ENCODE results near the gene ABT1.

ABT1 gene

GRCh38 chr6:26571592-26572296 lies 25.0 kb upstream of the ABT1 start:
- POLR2A ChIA-PET, result interaction anchor here (0.9 to 1.3 kb wide), 2 partner anchors 19 to 24 kb away, joined by 3 to 5 read pairs; no protein-coding TSS in a partner anchor
- CTCF ChIA-PET, result interaction anchor here (1.3 to 19.1 kb wide), 3 partner anchors 19 to 39 kb away, joined by 5 to 182 read pairs (median 21); partner anchors contain the start of gene ABT1
- Histone ChIP-seq H3K4me3 (ENCODE audit: control insufficient read depth in 1 of 7, extremely low read depth in 1 of 7, insufficient read depth in 4 of 7, low read depth in 2 of 7, low read length in 6 of 7) (peak overlapping the region; percentile 43 to 98 (median 85)), H3K27me3 (replicated peaks in 2 of 5; ENCODE audit: control insufficient read depth in 4 of 5, insufficient read depth in 5 of 5, low read length in 4 of 5) (peaks cover 0 to 6% (median 0%) of the 10 kb centered on the region in 5 experiments), H3K36me3 (ENCODE audit: control insufficient read depth in 4 of 4, insufficient read depth in 4 of 4, low read length in 3 of 4) (no peaks in the 10 kb centered on the region), H3K27ac (ENCODE audit: insufficient read depth in 1 of 2, low read depth in 1 of 2, low read length in 2 of 2, poor library complexity in 1 of 2, severe bottlenecking in 2 of 2) (peak overlapping the region in 1 of 2 experiments; percentile 79), H3K4me1 (ENCODE audit: control extremely low read depth in 1 of 4, control insufficient read depth in 4 of 4, insufficient read depth in 4 of 4, low read length in 3 of 4) (peaks cover 0 to 16% (median 4%) of the 10 kb centered on the region in 4 experiments), H3K9me3 (ENCODE audit: control extremely low read depth in 1 of 5, control insufficient read depth in 4 of 5, insufficient read depth in 2 of 5, low read depth in 1 of 5, low read length in 4 of 5) (no peaks in the 10 kb centered on the region)
- 9% methylated on average over 11 of the region's 24 CpGs for WGBS (ENCODE audit: insufficient coverage)
- peak; percentile 90 to 94 (median 91) for DNase-seq

GRCh38 chr6:26575494-26575939 lies 21.2 kb upstream of the ABT1 start:
- H3K27ac ChIP-seq (ENCODE audit: insufficient read depth in 1 of 2, low read depth in 1 of 2, low read length in 2 of 2, poor library complexity in 1 of 2, severe bottlenecking in 2 of 2), result no peak overlapping the region
- H3K36me3 ChIP-seq (ENCODE audit: control insufficient read depth in 4 of 4, insufficient read depth in 4 of 4, low read length in 3 of 4), result no peaks in the 10 kb centered on the region
- peaks cover 0 to 10% (median 6%) of the 10 kb centered on the region in 5 experiments for H3K9me3 ChIP-seq (ENCODE audit: control extremely low read depth in 1 of 5, control insufficient read depth in 4 of 5, insufficient read depth in 2 of 5, low read depth in 1 of 5, low read length in 4 of 5)
- peaks cover 0 to 25% (median 9%) of the 10 kb centered on the region in 4 experiments for H3K4me1 ChIP-seq (ENCODE audit: control extremely low read depth in 1 of 4, control insufficient read depth in 4 of 4, insufficient read depth in 4 of 4, low read length in 3 of 4)
- WGBS (ENCODE audit: insufficient coverage), result 93% methylated on average over 10 of the region's 10 CpGs
- ChIA-PET POLR2A (no interaction called here), CTCF (interaction anchor here (19.1 kb wide), 1 partner anchor 16 kb away, joined by 182 read pairs; the partner anchor contains the start of gene ABT1)
- peak in 1 of 3 donors; percentile 36 for DNase-seq
- no peak overlapping the region for H3K4me3 ChIP-seq (ENCODE audit: control insufficient read depth in 1 of 7, extremely low read depth in 1 of 7, insufficient read depth in 4 of 7, low read depth in 2 of 7, low read length in 6 of 7)
- H3K27me3 ChIP-seq (replicated peaks in 2 of 5; ENCODE audit: control insufficient read depth in 4 of 5, insufficient read depth in 5 of 5, low read length in 4 of 5), result peaks cover 0 to 7% (median 0%) of the 10 kb centered on the region in 5 experiments

GRCh38 chr6:26576407-26576843 lies 20.3 kb upstream of the ABT1 start:
- peak in 2 of 3 donors; percentile 38 to 58 for DNase-seq
- WGBS (ENCODE audit: insufficient coverage), result 66% methylated on average over 2 of the region's 7 CpGs
- Histone ChIP-seq H3K4me1 (ENCODE audit: control extremely low read depth in 1 of 4, control insufficient read depth in 4 of 4, insufficient read depth in 4 of 4, low read length in 3 of 4) (peaks cover 0 to 25% (median 9%) of the 10 kb centered on the region in 4 experiments), H3K27me3 (replicated peaks in 2 of 5; ENCODE audit: control insufficient read depth in 4 of 5, insufficient read depth in 5 of 5, low read length in 4 of 5) (peaks cover 0 to 7% (median 2%) of the 10 kb centered on the region in 5 experiments), H3K36me3 (ENCODE audit: control insufficient read depth in 4 of 4, insufficient read depth in 4 of 4, low read length in 3 of 4) (no peaks in the 10 kb centered on the region), H3K9me3 (ENCODE audit: control extremely low read depth in 1 of 5, control insufficient read depth in 4 of 5, insufficient read depth in 2 of 5, low read depth in 1 of 5, low read length in 4 of 5) (peaks cover 0 to 10% (median 6%) of the 10 kb centered on the region in 5 experiments), H3K4me3 (ENCODE audit: control insufficient read depth in 1 of 7, extremely low read depth in 1 of 7, insufficient read depth in 4 of 7, low read depth in 2 of 7, low read length in 6 of 7) (peak overlapping the region in 4 of 7 experiments; percentile 55 to 87 (median 75)), H3K27ac (ENCODE audit: insufficient read depth in 1 of 2, low read depth in 1 of 2, low read length in 2 of 2, poor library complexity in 1 of 2, severe bottlenecking in 2 of 2) (peak overlapping the region in 1 of 2 experiments; percentile 62)
- CTCF ChIA-PET, result interaction anchor here (1.0 to 19.1 kb wide), 2 partner anchors 9 to 15 kb away, joined by 3 to 182 read pairs; partner anchors contain the start of gene ABT1
- POLR2A ChIA-PET, result no interaction called here

DNA sequence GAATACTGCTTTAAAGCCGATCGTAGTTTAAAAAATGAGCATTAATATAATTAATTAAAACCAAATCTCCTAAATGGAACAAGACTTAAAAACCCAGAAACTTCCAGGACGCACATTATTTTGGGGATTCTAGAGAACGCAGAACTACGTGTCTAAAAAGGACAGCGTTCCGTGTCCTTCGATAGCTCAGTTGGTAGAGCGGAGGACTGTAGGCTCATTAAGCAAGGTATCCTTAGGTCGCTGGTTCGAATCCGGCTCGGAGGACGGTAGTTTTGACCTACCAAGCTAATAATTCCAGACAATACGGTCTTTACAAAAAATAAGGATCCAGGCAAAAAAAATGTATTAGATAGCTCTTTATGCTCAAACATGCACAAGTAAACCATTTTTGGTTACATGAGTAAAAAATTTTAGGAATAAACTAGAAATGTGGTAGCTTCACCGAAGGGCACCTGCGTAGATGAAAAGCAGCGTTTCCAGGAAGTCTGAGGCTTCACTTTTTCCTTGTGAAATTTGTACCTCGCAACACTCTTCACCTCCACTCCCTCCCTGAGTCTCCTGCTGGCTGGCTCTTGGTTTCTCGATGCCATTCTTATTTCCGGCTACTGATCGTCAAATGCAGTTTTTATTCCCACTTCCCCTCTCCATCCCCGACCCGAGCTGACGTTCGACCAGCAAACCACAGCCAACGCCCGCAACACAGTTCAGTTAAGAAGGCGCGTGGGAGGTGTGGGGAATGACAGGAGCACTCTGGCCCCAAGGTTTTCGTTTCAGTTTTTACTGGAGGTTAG lies 19.6 kb upstream of the ABT1 start:
- peak overlapping the region in 1 of 2 experiments; percentile 62 for H3K27ac ChIP-seq (ENCODE audit: insufficient read depth in 1 of 2, low read depth in 1 of 2, low read length in 2 of 2, poor library complexity in 1 of 2, severe bottlenecking in 2 of 2)
- ChIA-PET POLR2A (no interaction called here), CTCF (interaction anchor here (1.0 to 19.1 kb wide), 2 partner anchors 9 to 15 kb away, joined by 3 to 182 read pairs; partner anchors contain the start of gene ABT1)
- peak; percentile 74 to 78 (median 77) for DNase-seq
- peaks cover 0 to 23% (median 9%) of the 10 kb centered on the region in 4 experiments for H3K4me1 ChIP-seq (ENCODE audit: control extremely low read depth in 1 of 4, control insufficient read depth in 4 of 4, insufficient read depth in 4 of 4, low read length in 3 of 4)
- H3K36me3 ChIP-seq (ENCODE audit: control insufficient read depth in 4 of 4, insufficient read depth in 4 of 4, low read length in 3 of 4), result no peaks in the 10 kb centered on the region
- WGBS (ENCODE audit: insufficient coverage), result under 1% methylated on average over 11 of the region's 31 CpGs
- H3K9me3 ChIP-seq (ENCODE audit: control extremely low read depth in 1 of 5, control insufficient read depth in 4 of 5, insufficient read depth in 2 of 5, low read depth in 1 of 5, low read length in 4 of 5), result peaks cover 0 to 10% (median 6%) of the 10 kb centered on the region in 5 experiments
- H3K27me3 ChIP-seq (replicated peaks in 2 of 5; ENCODE audit: control insufficient read depth in 4 of 5, insufficient read depth in 5 of 5, low read length in 4 of 5), result peaks cover 0 to 9% (median 2%) of the 10 kb centered on the region in 5 experiments
- peak overlapping the region in 6 of 7 experiments; percentile 49 to 87 (median 64) for H3K4me3 ChIP-seq (ENCODE audit: control insufficient read depth in 1 of 7, extremely low read depth in 1 of 7, insufficient read depth in 4 of 7, low read depth in 2 of 7, low read length in 6 of 7)

- H3K27me3 ChIP-seq (replicated peaks in 2 of 5; ENCODE audit: control insufficient read depth in 4 of 5, insufficient read depth in 5 of 5, low read length in 4 of 5), result peaks cover 0 to 9% (median 4%) of the 10 kb centered on the region in 5 experiments
- DNase-seq, result no peak
- H3K36me3 ChIP-seq (ENCODE audit: control insufficient read depth in 4 of 4, insufficient read depth in 4 of 4, low read length in 3 of 4), result no peaks in the 10 kb centered on the region
- H3K4me1 ChIP-seq (ENCODE audit: control extremely low read depth in 1 of 4, control insufficient read depth in 4 of 4, insufficient read depth in 4 of 4, low read length in 3 of 4), result peaks cover 0 to 20% (median 9%) of the 10 kb centered on the region in 4 experiments
- ChIA-PET POLR2A (no interaction called here), CTCF (interaction anchor here (1.0 to 19.1 kb wide), 2 partner anchors 10 to 14 kb away, joined by 3 to 182 read pairs; partner anchors contain the start of gene ABT1)
- H3K9me3 ChIP-seq (ENCODE audit: control extremely low read depth in 1 of 5, control insufficient read depth in 4 of 5, insufficient read depth in 2 of 5, low read depth in 1 of 5, low read length in 4 of 5), result peaks cover 0 to 10% (median 6%) of the 10 kb centered on the region in 5 experiments
- no peak overlapping the region for H3K27ac ChIP-seq (ENCODE audit: insufficient read depth in 1 of 2, low read depth in 1 of 2, low read length in 2 of 2, poor library complexity in 1 of 2, severe bottlenecking in 2 of 2)
- H3K4me3 ChIP-seq (ENCODE audit: control insufficient read depth in 1 of 7, extremely low read depth in 1 of 7, insufficient read depth in 4 of 7, low read depth in 2 of 7, low read length in 6 of 7), result peak overlapping the region in 6 of 7 experiments; percentile 49 to 87 (median 64)
- 61% methylated on average over 7 of the region's 17 CpGs for WGBS (ENCODE audit: insufficient coverage)
Measured at GRCh38 chr6:26577720-26578072, 19.1 kb upstream of the ABT1 start.

GRCh38 chr6:26578279-26578678 lies 18.5 kb upstream of the ABT1 start:
- no peak overlapping the region for H3K4me3 ChIP-seq (ENCODE audit: control insufficient read depth in 1 of 7, extremely low read depth in 1 of 7, insufficient read depth in 4 of 7, low read depth in 2 of 7, low read length in 6 of 7)
- no peaks in the 10 kb centered on the region for H3K36me3 ChIP-seq (ENCODE audit: control insufficient read depth in 4 of 4, insufficient read depth in 4 of 4, low read length in 3 of 4)
- no CpG with 5 or more reads among the region's 6 CpGs for WGBS (ENCODE audit: insufficient coverage)
- ChIA-PET CTCF (interaction anchor here (19.1 kb wide), 1 partner anchor 13 kb away, joined by 182 read pairs; the partner anchor contains the start of gene ABT1), POLR2A (no interaction called here)
- peaks cover 0 to 16% (median 8%) of the 10 kb centered on the region in 4 experiments for H3K4me1 ChIP-seq (ENCODE audit: control extremely low read depth in 1 of 4, control insufficient read depth in 4 of 4, insufficient read depth in 4 of 4, low read length in 3 of 4)
- DNase-seq, result no peak
- H3K27ac ChIP-seq (ENCODE audit: insufficient read depth in 1 of 2, low read depth in 1 of 2, low read length in 2 of 2, poor library complexity in 1 of 2, severe bottlenecking in 2 of 2), result no peak overlapping the region
- peaks cover 0 to 10% (median 6%) of the 10 kb centered on the region in 5 experiments for H3K9me3 ChIP-seq (ENCODE audit: control extremely low read depth in 1 of 5, control insufficient read depth in 4 of 5, insufficient read depth in 2 of 5, low read depth in 1 of 5, low read length in 4 of 5)
- H3K27me3 ChIP-seq (replicated peaks in 2 of 5; ENCODE audit: control insufficient read depth in 4 of 5, insufficient read depth in 5 of 5, low read length in 4 of 5), result peaks cover 0 to 15% (median 6%) of the 10 kb centered on the region in 5 experiments
